IPS-NIHi11 (cell line): ENCODE data around the gene ZFPM1.
A peak's percentile ranks its signal among the peaks of the same experiment; 100 is the strongest.

ENCODE experiments used
- DNase-seq: peaks from one replicate; pipeline ENCODE4 v3.0.0; 2012; ENCODE audit warnings: mixed read lengths, low spot score

Gene ZFPM1

GRCh38 chr16:88540346-88540977 lies 87.4 kb downstream of the ZFPM1 start:
- no peak for DNase-seq

GRCh38 chr16:88541831-88542616 lies 88.9 kb downstream of the ZFPM1 start:
- DNase-seq: no peak

GRCh38 chr16:88543230-88543813 lies 90.2 kb downstream of the ZFPM1 start:
- no peak for DNase-seq

- DNase-seq: no peak
These were observed 92.7 kb downstream of the ZFPM1 start for GRCh38 chr16:88545781-88546180.

GRCh38 chr16:88548131-88548874 lies 95.2 kb downstream of the ZFPM1 start:
- no peak for DNase-seq

DNA sequence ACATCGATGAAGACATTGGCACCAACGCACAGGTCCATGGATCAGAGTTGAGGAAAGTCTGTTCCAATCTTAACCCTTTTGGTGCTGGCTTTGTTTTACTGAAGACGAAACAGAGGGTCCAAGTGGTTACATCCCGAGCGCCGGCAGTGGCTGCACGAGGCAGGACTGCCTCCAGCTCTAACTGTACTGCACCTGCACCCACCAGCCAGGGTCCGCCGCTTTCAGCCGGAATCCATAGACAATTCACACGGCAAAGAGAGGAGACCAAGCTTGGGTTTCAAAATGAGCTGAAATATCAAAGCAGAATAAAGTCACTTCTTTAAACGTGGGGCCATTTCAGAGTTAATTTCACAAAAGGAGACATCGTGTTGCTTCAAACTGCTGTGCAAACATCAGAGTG lies 95.9 kb downstream of the ZFPM1 start:
- DNase-seq: no peak

DNA sequence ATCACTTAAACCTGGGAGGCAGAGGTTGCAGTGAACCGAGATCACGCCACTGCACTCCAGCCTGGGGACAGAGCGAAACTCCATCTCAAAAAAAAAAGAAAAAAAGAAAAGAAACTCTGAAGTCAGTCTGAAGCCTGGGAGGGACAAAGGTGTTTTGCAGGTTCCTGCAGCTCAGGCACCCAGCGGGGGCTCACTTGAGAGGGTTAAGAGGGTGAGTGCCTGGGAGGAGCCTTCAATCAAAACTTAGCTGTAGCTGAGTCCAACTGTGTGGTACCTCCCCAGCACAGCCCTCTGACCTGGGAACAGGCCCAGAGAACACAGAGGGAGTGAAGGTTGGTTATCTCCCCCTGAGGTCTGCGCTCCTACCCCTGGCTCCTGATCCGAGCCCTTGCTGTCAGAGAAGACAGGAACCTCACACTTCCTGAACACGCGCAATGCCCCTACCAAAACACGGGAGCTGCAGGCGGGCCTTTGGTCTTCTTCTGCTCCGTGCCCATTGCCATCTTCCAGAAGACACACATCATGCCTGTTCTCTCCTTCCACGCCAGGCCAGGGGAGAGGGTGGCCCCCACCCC lies 96.7 kb downstream of the ZFPM1 start:
- no peak for DNase-seq

GRCh38 chr16:88550246-88550661 lies 97.2 kb downstream of the ZFPM1 start:
- no peak for DNase-seq

GRCh38 chr16:88552166-88552565 lies 99.1 kb downstream of the ZFPM1 start:
- DNase-seq: no peak

DNA sequence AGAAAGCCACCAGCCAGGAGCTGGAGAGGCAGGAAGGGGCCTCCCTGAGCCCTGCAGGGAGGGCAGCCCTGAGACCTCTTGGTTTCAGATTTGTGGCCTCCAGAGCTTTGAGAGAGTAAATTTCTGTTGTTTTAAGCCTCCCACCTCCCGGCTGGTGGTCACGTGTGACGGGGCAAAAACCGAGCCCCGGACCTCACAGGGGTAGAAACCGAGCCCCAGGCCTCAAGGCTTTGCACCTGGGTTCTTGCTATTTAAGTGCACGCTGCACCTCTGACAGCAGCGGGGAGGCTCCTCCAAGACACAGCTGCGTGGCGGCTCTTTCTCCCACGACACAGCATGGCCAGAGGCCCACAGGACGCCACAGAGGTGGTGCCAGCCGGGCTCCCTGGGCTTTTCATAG lies 99.7 kb downstream of the ZFPM1 start:
- no peak for DNase-seq

GRCh38 chr16:88553739-88554138 lies 100.7 kb downstream of the ZFPM1 start:
- DNase-seq: no peak

GRCh38 chr16:88554711-88555264 lies 101.7 kb downstream of the ZFPM1 start:
- DNase-seq: no peak

- no peak for DNase-seq
These were observed 103.4 kb downstream of the ZFPM1 start for GRCh38 chr16:88556294-88556988.

- DNase-seq: peak; percentile 59
These were observed 105.7 kb downstream of the ZFPM1 start for GRCh38 chr16:88558457-88559442.

DNA sequence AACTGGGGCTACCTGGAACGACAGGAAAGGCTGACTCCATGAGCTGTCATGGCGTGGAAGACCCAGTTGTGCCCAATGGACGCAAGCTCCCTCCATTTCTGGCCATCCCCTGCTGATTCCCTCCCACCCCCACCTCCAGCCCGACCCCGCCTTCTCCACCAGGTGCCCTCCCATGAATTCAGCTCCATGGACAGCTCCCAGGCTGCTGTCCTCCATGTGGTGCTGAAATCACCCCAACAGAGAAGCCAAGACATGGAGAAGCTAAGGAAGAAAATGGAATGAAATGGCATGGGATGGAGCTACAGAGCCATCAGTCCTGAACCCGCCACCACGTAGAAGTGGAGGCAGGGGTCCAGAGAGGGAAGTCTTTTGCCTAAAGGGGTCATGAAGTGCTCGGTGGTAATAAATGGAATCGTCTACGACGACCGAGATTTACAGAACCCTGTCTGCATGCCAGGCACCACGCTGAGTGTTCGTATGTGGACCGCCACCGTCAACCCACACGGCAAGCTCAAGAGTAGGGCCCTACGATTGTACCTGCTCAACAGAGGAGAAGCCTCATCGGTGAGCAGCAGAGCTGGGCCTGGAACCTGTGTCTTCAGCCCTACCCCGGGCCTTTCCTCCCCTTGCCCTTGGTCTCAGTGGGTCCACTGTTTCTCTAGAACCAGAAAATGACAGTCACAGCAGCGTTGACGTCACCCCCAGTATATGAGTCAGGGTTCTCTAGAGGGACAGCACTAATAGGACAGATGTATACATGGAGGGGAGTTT lies 107.8 kb downstream of the ZFPM1 start:
- peak; percentile 67 for DNase-seq

GRCh38 chr16:88561485-88562359 lies 108.6 kb downstream of the ZFPM1 start:
- peak; percentile 80 for DNase-seq

- no peak for DNase-seq
These were observed 113.1 kb downstream of the ZFPM1 start for GRCh38 chr16:88566158-88566557.
